SK-N-SH (cell line): ENCODE results near the gene ARHGAP23.

Experiments
- ELF1 ChIP-seq: IDR thresholded peaks from 2 replicates; pipeline ENCODE4 v1.4.0; 2012
- EZH2phosphoT487 ChIP-seq: fragments of 200-600 bp; sonication (generic); IDR thresholded peaks from 2 replicates; pipeline ENCODE4 v1.6.1; 2017; ENCODE audit warnings: low read depth, mixed run types, mild to moderate bottlenecking, antibody characterized with exemption, moderate library complexity, borderline replicate concordance
- FOXJ3 ChIP-seq: sonication (generic); formaldehyde crosslinking; IDR thresholded peaks from 2 replicates; pipeline ENCODE4 v1.5.1; 2020; ENCODE audit warnings: mild to moderate bottlenecking, missing genetic modification reagents
- GABPA ChIP-seq: IDR thresholded peaks from 2 replicates; pipeline ENCODE4 v1.4.0; 2012; ENCODE audit warnings: low read depth, mild to moderate bottlenecking
- NRF1 ChIP-seq: IDR thresholded peaks from 2 replicates; pipeline ENCODE4 v1.6.1; 2012; ENCODE audit warnings: low read depth, mild to moderate bottlenecking, low read length
- RAD21 ChIP-seq: IDR thresholded peaks from 2 replicates; pipeline ENCODE4 v1.6.1; 2012; ENCODE audit warnings: mild to moderate bottlenecking, low read length
- TAF1 ChIP-seq: IDR thresholded peaks from 2 replicates; pipeline ENCODE4 v1.6.1; 2012; ENCODE audit warnings: low read depth, mild to moderate bottlenecking, low read length, moderate library complexity, borderline replicate concordance
- TCF12 ChIP-seq: IDR thresholded peaks from 2 replicates; pipeline ENCODE4 v1.4.0; 2012
- TF ChIP-seq, protein P1 (sequence below): IDR thresholded peaks from 2 replicates; pipeline ENCODE4 v1.6.1; 2012; ENCODE audit warnings: mild to moderate bottlenecking, low read depth, low read length, moderate library complexity
- TF ChIP-seq, protein P2 (sequence below): fragments of 200-600 bp; sonication (generic); IDR thresholded peaks from 2 replicates; pipeline ENCODE4 v1.6.1; 2017; ENCODE audit warnings: antibody characterized with exemption, mild to moderate bottlenecking, moderate library complexity
- TF ChIP-seq, protein P3 (sequence below): fragments of 150-350 bp; IDR thresholded peaks from 2 replicates; pipeline ENCODE4 v1.6.1; 2017; ENCODE audit warnings: antibody characterized with exemption, low read length, low read depth, borderline replicate concordance
- TF ChIP-seq, protein P4 (sequence below): IDR thresholded peaks from 2 replicates; pipeline ENCODE4; 2012
- TF ChIP-seq, protein P5 (sequence below): IDR thresholded peaks from 2 replicates; pipeline ENCODE4 v1.4.0; 2012; ENCODE audit warnings: low read depth, borderline replicate concordance

DNA sequence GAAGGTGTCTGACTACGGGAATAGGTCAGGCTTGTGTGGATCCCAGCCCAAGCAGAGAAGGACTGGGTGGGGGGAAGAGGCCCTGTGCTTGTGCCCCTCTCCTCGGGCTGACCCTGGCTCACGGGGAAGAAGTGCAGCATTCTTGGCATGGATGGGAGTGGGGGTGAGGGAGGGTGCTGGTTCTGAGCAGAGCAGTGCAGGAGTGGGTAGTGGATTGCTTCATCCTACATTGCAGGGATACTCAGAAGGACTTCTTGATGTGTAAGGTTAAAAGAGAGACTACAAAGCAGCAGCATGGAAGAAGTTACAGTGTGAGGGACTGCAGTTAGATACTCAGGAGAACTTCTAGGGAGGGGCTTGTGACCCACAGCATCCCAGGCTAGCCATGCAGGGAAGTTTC lies 2.1 kb downstream of the ARHGAP23 start:
- no peak for TF ChIP-seq EZH2phosphoT487
- TF ChIP-seq, protein P1, sequence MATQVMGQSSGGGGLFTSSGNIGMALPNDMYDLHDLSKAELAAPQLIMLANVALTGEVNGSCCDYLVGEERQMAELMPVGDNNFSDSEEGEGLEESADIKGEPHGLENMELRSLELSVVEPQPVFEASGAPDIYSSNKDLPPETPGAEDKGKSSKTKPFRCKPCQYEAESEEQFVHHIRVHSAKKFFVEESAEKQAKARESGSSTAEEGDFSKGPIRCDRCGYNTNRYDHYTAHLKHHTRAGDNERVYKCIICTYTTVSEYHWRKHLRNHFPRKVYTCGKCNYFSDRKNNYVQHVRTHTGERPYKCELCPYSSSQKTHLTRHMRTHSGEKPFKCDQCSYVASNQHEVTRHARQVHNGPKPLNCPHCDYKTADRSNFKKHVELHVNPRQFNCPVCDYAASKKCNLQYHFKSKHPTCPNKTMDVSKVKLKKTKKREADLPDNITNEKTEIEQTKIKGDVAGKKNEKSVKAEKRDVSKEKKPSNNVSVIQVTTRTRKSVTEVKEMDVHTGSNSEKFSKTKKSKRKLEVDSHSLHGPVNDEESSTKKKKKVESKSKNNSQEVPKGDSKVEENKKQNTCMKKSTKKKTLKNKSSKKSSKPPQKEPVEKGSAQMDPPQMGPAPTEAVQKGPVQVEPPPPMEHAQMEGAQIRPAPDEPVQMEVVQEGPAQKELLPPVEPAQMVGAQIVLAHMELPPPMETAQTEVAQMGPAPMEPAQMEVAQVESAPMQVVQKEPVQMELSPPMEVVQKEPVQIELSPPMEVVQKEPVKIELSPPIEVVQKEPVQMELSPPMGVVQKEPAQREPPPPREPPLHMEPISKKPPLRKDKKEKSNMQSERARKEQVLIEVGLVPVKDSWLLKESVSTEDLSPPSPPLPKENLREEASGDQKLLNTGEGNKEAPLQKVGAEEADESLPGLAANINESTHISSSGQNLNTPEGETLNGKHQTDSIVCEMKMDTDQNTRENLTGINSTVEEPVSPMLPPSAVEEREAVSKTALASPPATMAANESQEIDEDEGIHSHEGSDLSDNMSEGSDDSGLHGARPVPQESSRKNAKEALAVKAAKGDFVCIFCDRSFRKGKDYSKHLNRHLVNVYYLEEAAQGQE, result no peak
- TF ChIP-seq RAD21, result no peak
- TF ChIP-seq, protein P2, sequence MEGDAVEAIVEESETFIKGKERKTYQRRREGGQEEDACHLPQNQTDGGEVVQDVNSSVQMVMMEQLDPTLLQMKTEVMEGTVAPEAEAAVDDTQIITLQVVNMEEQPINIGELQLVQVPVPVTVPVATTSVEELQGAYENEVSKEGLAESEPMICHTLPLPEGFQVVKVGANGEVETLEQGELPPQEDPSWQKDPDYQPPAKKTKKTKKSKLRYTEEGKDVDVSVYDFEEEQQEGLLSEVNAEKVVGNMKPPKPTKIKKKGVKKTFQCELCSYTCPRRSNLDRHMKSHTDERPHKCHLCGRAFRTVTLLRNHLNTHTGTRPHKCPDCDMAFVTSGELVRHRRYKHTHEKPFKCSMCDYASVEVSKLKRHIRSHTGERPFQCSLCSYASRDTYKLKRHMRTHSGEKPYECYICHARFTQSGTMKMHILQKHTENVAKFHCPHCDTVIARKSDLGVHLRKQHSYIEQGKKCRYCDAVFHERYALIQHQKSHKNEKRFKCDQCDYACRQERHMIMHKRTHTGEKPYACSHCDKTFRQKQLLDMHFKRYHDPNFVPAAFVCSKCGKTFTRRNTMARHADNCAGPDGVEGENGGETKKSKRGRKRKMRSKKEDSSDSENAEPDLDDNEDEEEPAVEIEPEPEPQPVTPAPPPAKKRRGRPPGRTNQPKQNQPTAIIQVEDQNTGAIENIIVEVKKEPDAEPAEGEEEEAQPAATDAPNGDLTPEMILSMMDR, result no peak
- TF ChIP-seq, protein P3, sequence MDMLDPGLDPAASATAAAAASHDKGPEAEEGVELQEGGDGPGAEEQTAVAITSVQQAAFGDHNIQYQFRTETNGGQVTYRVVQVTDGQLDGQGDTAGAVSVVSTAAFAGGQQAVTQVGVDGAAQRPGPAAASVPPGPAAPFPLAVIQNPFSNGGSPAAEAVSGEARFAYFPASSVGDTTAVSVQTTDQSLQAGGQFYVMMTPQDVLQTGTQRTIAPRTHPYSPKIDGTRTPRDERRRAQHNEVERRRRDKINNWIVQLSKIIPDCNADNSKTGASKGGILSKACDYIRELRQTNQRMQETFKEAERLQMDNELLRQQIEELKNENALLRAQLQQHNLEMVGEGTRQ, result no peak
- TF ChIP-seq NRF1, result no peak
- no peak for TF ChIP-seq FOXJ3 (CRISPR knock-in tag)
- no peak for TF ChIP-seq TAF1
- TF ChIP-seq, protein P4, sequence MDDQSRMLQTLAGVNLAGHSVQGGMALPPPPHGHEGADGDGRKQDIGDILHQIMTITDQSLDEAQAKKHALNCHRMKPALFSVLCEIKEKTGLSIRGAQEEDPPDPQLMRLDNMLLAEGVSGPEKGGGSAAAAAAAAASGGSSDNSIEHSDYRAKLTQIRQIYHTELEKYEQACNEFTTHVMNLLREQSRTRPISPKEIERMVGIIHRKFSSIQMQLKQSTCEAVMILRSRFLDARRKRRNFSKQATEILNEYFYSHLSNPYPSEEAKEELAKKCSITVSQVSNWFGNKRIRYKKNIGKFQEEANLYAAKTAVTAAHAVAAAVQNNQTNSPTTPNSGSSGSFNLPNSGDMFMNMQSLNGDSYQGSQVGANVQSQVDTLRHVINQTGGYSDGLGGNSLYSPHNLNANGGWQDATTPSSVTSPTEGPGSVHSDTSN, result no peak
- no peak for TF ChIP-seq GABPA
- TF ChIP-seq ELF1, result no peak
- TF ChIP-seq, protein P5, sequence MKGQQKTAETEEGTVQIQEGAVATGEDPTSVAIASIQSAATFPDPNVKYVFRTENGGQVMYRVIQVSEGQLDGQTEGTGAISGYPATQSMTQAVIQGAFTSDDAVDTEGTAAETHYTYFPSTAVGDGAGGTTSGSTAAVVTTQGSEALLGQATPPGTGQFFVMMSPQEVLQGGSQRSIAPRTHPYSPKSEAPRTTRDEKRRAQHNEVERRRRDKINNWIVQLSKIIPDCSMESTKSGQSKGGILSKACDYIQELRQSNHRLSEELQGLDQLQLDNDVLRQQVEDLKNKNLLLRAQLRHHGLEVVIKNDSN, result no peak
- no peak for TF ChIP-seq TCF12
